Measurements from ENCODE around the gene HEPH. TPM values are rescaled to one million over a fixed set of nuclear protein-coding genes. Genes with fewer than 3 reads are reported as not detected.

Gene HEPH
- polyA plus RNA-seq, 2 donors, result 1.1 to 2.0 TPM

Other genes starting within 250 kb of the HEPH start
- gene VSIG4, start 124.2 kb upstream of the HEPH start, polyA plus RNA-seq, result 1 to 10 TPM; 4.0 to 5.1 TPM